ENCODE results near the gene PLEKHF1.
A peak's percentile ranks its signal among the peaks of the same experiment; 100 is the strongest.
"Not testable (repeated sequence)": the region's sequence is repeated elsewhere in the genome, so short reads cannot be mapped to it uniquely, and the experiment has no call there.

The PLEKHF1 gene

GRCh38 chr19:29709440-29709798 is 44.2 kb downstream of the PLEKHF1 start:
- not testable (repeated sequence) for ATAC-seq, H3K9me3 Mint-ChIP-seq, H3K27me3 Mint-ChIP-seq, H3K4me3 Mint-ChIP-seq, DNase-seq, H3K27ac Mint-ChIP-seq
- peaks cover 98% of the 10 kb centered on the region for H3K4me1 Mint-ChIP-seq

- DNase-seq (no peak), ATAC-seq (no peak)
- Mint-ChIP-seq H3K9me3 (no peaks in the 10 kb centered on the region), H3K4me1 (peaks cover 90% of the 10 kb centered on the region), H3K4me3 (peak overlapping the region; percentile 95 to 97), H3K27me3 (no peaks in the 10 kb centered on the region), H3K27ac (peak overlapping the region; percentile 23 to 75)
Measured at GRCh38 chr19:29711584-29712132, 46.4 kb downstream of the PLEKHF1 start.

- H3K27ac Mint-ChIP-seq = peak overlapping the region; percentile 97
- H3K4me3 Mint-ChIP-seq = peak overlapping the region; percentile 95 to 97
- no peaks in the 10 kb centered on the region for H3K9me3 Mint-ChIP-seq
- peaks cover 80% of the 10 kb centered on the region for H3K4me1 Mint-ChIP-seq
- ATAC-seq (peak; percentile 24), DNase-seq (no peak)
- no peaks in the 10 kb centered on the region for H3K27me3 Mint-ChIP-seq
Measured at GRCh38 chr19:29712744-29713516, 47.7 kb downstream of the PLEKHF1 start.

- peaks cover 64% of the 10 kb centered on the region for H3K4me1 Mint-ChIP-seq
- no peaks in the 10 kb centered on the region for H3K9me3 Mint-ChIP-seq
- DNase-seq = peak in 1 of 2 donors; percentile 39
- peak; percentile 52 for ATAC-seq
- no peaks in the 10 kb centered on the region for H3K27me3 Mint-ChIP-seq
- H3K4me3 Mint-ChIP-seq = peak overlapping the region; percentile 95 to 97
- peak overlapping the region; percentile 97 for H3K27ac Mint-ChIP-seq
Measured at GRCh38 chr19:29714371-29714952, 49.2 kb downstream of the PLEKHF1 start.

- H3K27me3 Mint-ChIP-seq = no peaks in the 10 kb centered on the region
- no peaks in the 10 kb centered on the region for H3K9me3 Mint-ChIP-seq
- DNase-seq (peak; percentile 70 to 82), ATAC-seq (peak; percentile 76)
- peaks cover 58% of the 10 kb centered on the region for H3K4me1 Mint-ChIP-seq
- peak within 1 kb of the TSS; percentile 98 to 99 for H3K27ac Mint-ChIP-seq
- peak within 1 kb of the TSS; percentile 95 to 97 for H3K4me3 Mint-ChIP-seq
Measured at GRCh38 chr19:29714953-29715700, 49.9 kb downstream of the PLEKHF1 start, which contains the start of gene C19orf12. Gene C19orf12 (minus strand): TSS chr19:29715261. CDS start chr19:29708413, 6,848 bp downstream.

GRCh38 chr19:29715701-29716581 is 50.7 kb downstream of the PLEKHF1 start:
- peak overlapping the region; percentile 87 to 97 for H3K4me3 Mint-ChIP-seq
- peak; percentile 4 for ATAC-seq
- H3K9me3 Mint-ChIP-seq = no peaks in the 10 kb centered on the region
- H3K4me1 Mint-ChIP-seq = peaks cover 50% of the 10 kb centered on the region
- H3K27ac Mint-ChIP-seq = peak overlapping the region; percentile 98 to 99
- no peaks in the 10 kb centered on the region for H3K27me3 Mint-ChIP-seq
- DNase-seq = no peak

- Mint-ChIP-seq H3K27me3 (no peaks in the 10 kb centered on the region), H3K27ac (no peak overlapping the region), H3K9me3 (no peaks in the 10 kb centered on the region), H3K4me3 (no peak overlapping the region), H3K4me1 (peaks cover 39% of the 10 kb centered on the region)
- ATAC-seq (no peak), DNase-seq (no peak)
Measured at GRCh38 chr19:29717051-29717450, 51.8 kb downstream of the PLEKHF1 start.

- Mint-ChIP-seq H3K4me3 (peak overlapping the region; percentile 73 to 85), H3K9me3 (no peaks in the 10 kb centered on the region), H3K27ac (no peak overlapping the region), H3K4me1 (peaks cover 20% of the 10 kb centered on the region), H3K27me3 (peaks cover 7% of the 10 kb centered on the region)
- DNase-seq = peak; percentile 34 to 48
- ATAC-seq = peak; percentile 82
Measured at GRCh38 chr19:29724102-29724641, 58.9 kb downstream of the PLEKHF1 start.

GRCh38 chr19:29724746-29725145 is 59.5 kb downstream of the PLEKHF1 start:
- DNase-seq = no peak
- peaks cover 7% of the 10 kb centered on the region for H3K27me3 Mint-ChIP-seq
- peak overlapping the region; percentile 19 to 85 for H3K4me3 Mint-ChIP-seq
- no peak for ATAC-seq
- peaks cover 20% of the 10 kb centered on the region for H3K4me1 Mint-ChIP-seq
- H3K9me3 Mint-ChIP-seq = no peaks in the 10 kb centered on the region
- no peak overlapping the region for H3K27ac Mint-ChIP-seq
